HG03460 (cell line): Measurements from ENCODE around the gene ATG5.
"Not testable (repeated sequence)": the region's sequence is repeated elsewhere in the genome, so short reads cannot be mapped to it uniquely, and the experiment has no call there.

Experiments used
- ATAC-seq: cut with Tn5 transposase; IDR thresholded peaks from one replicate; pipeline ENCODE4 v1.9.1; 2021; ENCODE audit not compliant: unreplicated experiment

The ATG5 gene

GRCh38 chr6:106259748-106260147 lies 65.8 kb downstream of the ATG5 start:
- ATAC-seq = not testable (repeated sequence)

GRCh38 chr6:106258726-106259125 lies 66.8 kb downstream of the ATG5 start:
- ATAC-seq = no peak

- no peak for ATAC-seq
These were observed 68.4 kb downstream of the ATG5 start for GRCh38 chr6:106257195-106257594.

GRCh38 chr6:106256201-106256968 lies 69.2 kb downstream of the ATG5 start:
- ATAC-seq = no peak

- no peak for ATAC-seq
These were observed 70.3 kb downstream of the ATG5 start for GRCh38 chr6:106255306-106255705.

- ATAC-seq = no peak
These were observed 70.9 kb downstream of the ATG5 start for GRCh38 chr6:106254636-106255035.

- no peak for ATAC-seq
These were observed 71.8 kb downstream of the ATG5 start for GRCh38 chr6:106253731-106254130.

- ATAC-seq = no peak
These were observed 72.4 kb downstream of the ATG5 start for GRCh38 chr6:106253172-106253571.

GRCh38 chr6:106252687-106253086 lies 72.9 kb downstream of the ATG5 start:
- ATAC-seq = no peak

GRCh38 chr6:106251531-106252255 lies 73.9 kb downstream of the ATG5 start:
- not testable (repeated sequence) for ATAC-seq

- ATAC-seq = no peak
These were observed 74.6 kb downstream of the ATG5 start for GRCh38 chr6:106250953-106251352.

- ATAC-seq = no peak
These were observed 75.9 kb downstream of the ATG5 start for GRCh38 chr6:106249658-106250057.

- ATAC-seq = no peak
These were observed 77.8 kb downstream of the ATG5 start for GRCh38 chr6:106247733-106248132.

GRCh38 chr6:106247293-106247692 lies 78.3 kb downstream of the ATG5 start:
- no peak for ATAC-seq

- peak; percentile 75 for ATAC-seq
These were observed 80.6 kb downstream of the ATG5 start for GRCh38 chr6:106244931-106245330.

GRCh38 chr6:106244521-106244920 lies 81.0 kb downstream of the ATG5 start:
- no peak for ATAC-seq

- no peak for ATAC-seq
These were observed 82.3 kb downstream of the ATG5 start for GRCh38 chr6:106243261-106243660.

- ATAC-seq = no peak
These were observed 84.1 kb downstream of the ATG5 start for GRCh38 chr6:106241498-106241897.

- ATAC-seq = no peak
These were observed 88.3 kb downstream of the ATG5 start for GRCh38 chr6:106237286-106237685.

GRCh38 chr6:106229876-106230445 lies 95.6 kb downstream of the ATG5 start:
- not testable (repeated sequence) for ATAC-seq

GRCh38 chr6:106227612-106228507 lies 97.7 kb downstream of the ATG5 start:
- ATAC-seq = no peak
